B cell (primary cell): Measurements from ENCODE around the gene WBP4. TPM values are rescaled to one million over a fixed set of nuclear protein-coding genes. Genes with fewer than 3 reads are reported as not detected.

Source experiments
- ATAC-seq: fragments of 200-7000 bp; cut with Tn5 transposase; one replicate; pipeline ENCODE4 v1.10.0; 2021; ENCODE audit warnings: low read depth, mild to moderate bottlenecking, moderate number of reproducible peaks, moderate library complexity
- CTCF ChIA-PET: fragments of 350-600 bp; sonication (Branson Sonifier 250); formaldehyde crosslinking; loops from one replicate; lab custom pipeline; 2021; ENCODE audit warnings: antibody characterized with exemption, inconsistent platforms; lab: Charles Lee
- POLR2A ChIA-PET: fragments of 350-600 bp; sonication (Branson Sonifier 250); formaldehyde crosslinking; loops from one replicate; lab custom pipeline; 2021; ENCODE audit warnings: antibody characterized with exemption; lab: Charles Lee
- DNase-seq: peaks from one replicate; pipeline ENCODE4 v3.0.0; 2013
- H2AFZ ChIP-seq: 2 replicates; pipeline ENCODE4 v1.6.1; 2012; ENCODE audit warnings: mild to moderate bottlenecking, low read depth, low read length; ENCODE audit not compliant: insufficient read depth, poor library complexity, severe bottlenecking
- H3K27ac ChIP-seq, 2 donors: 1 replicate in 1 of 2; 2 replicates in 1 of 2; pipeline ENCODE4 v1.5.1; 2012 to 2013; ENCODE audit warnings: low read length in 2 of 2, mild to moderate bottlenecking in 2 of 2, moderate library complexity in 1 of 2
- H3K27me3 ChIP-seq, 4 experiments: fragments of 200-600 bp in 1 of 4; sonication (generic) in 1 of 4; replicated peaks in 1 of 4; 1 replicate in 2 of 4; 2 replicates in 2 of 4; pipeline versions ENCODE4 v1.6.1 to v1.7.0; 2013 to 2016; ENCODE audit warnings: low read length in 3 of 4, mild to moderate bottlenecking in 2 of 4, mixed read lengths in 1 of 4, moderate library complexity in 1 of 4; ENCODE audit not compliant: insufficient read depth in 4 of 4, control insufficient read depth in 3 of 4; ENCODE audit errors: control extremely low read depth in 1 of 4
- H3K36me3 ChIP-seq, 2 experiments: replicated peaks in 1 of 2; 1 replicate in 1 of 2; 2 replicates in 1 of 2; pipeline versions ENCODE4 v1.6.1 to v1.7.1; 2013; ENCODE audit warnings: low read length in 1 of 2; ENCODE audit not compliant: insufficient read depth in 2 of 2, control insufficient read depth in 1 of 2; ENCODE audit errors: control extremely low read depth in 1 of 2, extremely low read depth in 1 of 2
- H3K4me1 ChIP-seq, 2 donors: fragments of 200-600 bp in 1 of 2; sonication (generic) in 1 of 2; 1 replicate in 1 of 2; 2 replicates in 1 of 2; pipeline versions ENCODE4 v1.5.1 to v1.6.1; 2013 to 2017; ENCODE audit warnings: low read length in 2 of 2; ENCODE audit not compliant: control insufficient read depth in 2 of 2, insufficient read depth in 2 of 2
- H3K4me2 ChIP-seq: replicated peaks from 2 replicates; pipeline ENCODE3; 2012; ENCODE audit warnings: mild to moderate bottlenecking, low read depth, low read length; ENCODE audit not compliant: poor library complexity, severe bottlenecking
- H3K4me3 ChIP-seq, 5 experiments: fragments of 200-600 bp in 1 of 5; sonication (generic) in 1 of 5; 1 replicate in 3 of 5; 2 replicates in 2 of 5; pipeline versions ENCODE4 v1.5.1 to v1.7.0; 2011 to 2016; ENCODE audit warnings: low read length in 4 of 5, mild to moderate bottlenecking in 4 of 5, low read depth in 2 of 5, control low read depth in 1 of 5, moderate library complexity in 1 of 5; ENCODE audit not compliant: insufficient read depth in 1 of 5; ENCODE audit errors: control extremely low read depth in 1 of 5, extremely low read depth in 1 of 5
- H3K79me2 ChIP-seq: fragments of 200-600 bp; sonication (generic); one replicate; pipeline ENCODE4 v1.6.0; 2016; ENCODE audit warnings: low read length; ENCODE audit not compliant: control insufficient read depth, insufficient read depth
- H3K9ac ChIP-seq: fragments of 200-600 bp; sonication (generic); 2 replicates; pipeline ENCODE4 v1.6.1; 2017; ENCODE audit warnings: mild to moderate bottlenecking, low read length, moderate library complexity
- H3K9me3 ChIP-seq, 3 donors: one replicate each; pipeline versions ENCODE4 v1.6.1 to v1.7.1; 2013; ENCODE audit warnings: low read length in 2 of 3; ENCODE audit not compliant: control insufficient read depth in 2 of 3, insufficient read depth in 1 of 3; ENCODE audit errors: control extremely low read depth in 1 of 3
- H4K20me1 ChIP-seq: 2 replicates; pipeline ENCODE4 v1.6.0; 2012; ENCODE audit warnings: mild to moderate bottlenecking, low read length; ENCODE audit not compliant: insufficient read depth, control insufficient read depth, poor library complexity, severe bottlenecking
- H3K27ac Mint-ChIP-seq: one replicate; pipeline ENCODE4 v1.8.0; 2021; ENCODE audit warnings: mixed read lengths
- H3K27me3 Mint-ChIP-seq: one replicate; pipeline ENCODE4 v1.8.0; 2021; ENCODE audit warnings: mixed read lengths
- H3K4me1 Mint-ChIP-seq: one replicate; pipeline ENCODE4 v1.8.0; 2021; ENCODE audit warnings: mixed read lengths
- H3K4me3 Mint-ChIP-seq: one replicate; pipeline ENCODE4 v1.8.0; 2021; ENCODE audit warnings: mixed read lengths
- H3K9me3 Mint-ChIP-seq: one replicate; pipeline ENCODE4 v1.8.0; 2022; ENCODE audit warnings: mixed read lengths; ENCODE audit not compliant: insufficient read depth
- CTCF ChIP-seq: fragments of 200-600 bp; IDR thresholded peaks from one replicate; pipeline ENCODE4 v1.8.0; 2022; ENCODE audit warnings: antibody characterized with exemption, mild to moderate bottlenecking
- EZH2 ChIP-seq: IDR thresholded peaks from 2 replicates; pipeline ENCODE4 v1.6.1; 2012; ENCODE audit warnings: borderline replicate concordance, low read depth, mild to moderate bottlenecking, moderate library complexity, low read length; ENCODE audit not compliant: insufficient read depth, poor library complexity, severe bottlenecking
- WGBS: methylation state at CpG from one replicate; pipeline ENCODE4 v1.1.5; 2013; ENCODE audit warnings: missing lambda C conversion rate; ENCODE audit not compliant: insufficient coverage; 5-methylcytosine and 5-hydroxymethylcytosine counted together
- intact Hi-C: fragments of 100-400 bp; cut with micrococcal nuclease; formaldehyde crosslinking; loops from one replicate; pipeline ENCODE4 v1.10.0; 2022
- polyA plus RNA-seq: library from polyadenylated mRNA; depleted of rRNA; stranded (reverse); fragments of >200 nt; gene quantifications from 2 replicates; pipeline ENCODE4 v1.2.3, GENCODE V29; 2012
- total RNA-seq, 2 donors: library from RNA; stranded (reverse); fragments of 120-200 nt in 1 of 2; gene quantifications; 1 replicate in 1 of 2; 2 replicates in 1 of 2; pipeline versions ENCODE4 v1.2.3 to v1.2.4, GENCODE V29; 2013 to 2022

Gene WBP4
- total and polyA plus RNA-seq, 2 donors (not counting 1 experiment from before 2014, with no cell fraction given), result 1.8 to 10.4 TPM

DNA sequence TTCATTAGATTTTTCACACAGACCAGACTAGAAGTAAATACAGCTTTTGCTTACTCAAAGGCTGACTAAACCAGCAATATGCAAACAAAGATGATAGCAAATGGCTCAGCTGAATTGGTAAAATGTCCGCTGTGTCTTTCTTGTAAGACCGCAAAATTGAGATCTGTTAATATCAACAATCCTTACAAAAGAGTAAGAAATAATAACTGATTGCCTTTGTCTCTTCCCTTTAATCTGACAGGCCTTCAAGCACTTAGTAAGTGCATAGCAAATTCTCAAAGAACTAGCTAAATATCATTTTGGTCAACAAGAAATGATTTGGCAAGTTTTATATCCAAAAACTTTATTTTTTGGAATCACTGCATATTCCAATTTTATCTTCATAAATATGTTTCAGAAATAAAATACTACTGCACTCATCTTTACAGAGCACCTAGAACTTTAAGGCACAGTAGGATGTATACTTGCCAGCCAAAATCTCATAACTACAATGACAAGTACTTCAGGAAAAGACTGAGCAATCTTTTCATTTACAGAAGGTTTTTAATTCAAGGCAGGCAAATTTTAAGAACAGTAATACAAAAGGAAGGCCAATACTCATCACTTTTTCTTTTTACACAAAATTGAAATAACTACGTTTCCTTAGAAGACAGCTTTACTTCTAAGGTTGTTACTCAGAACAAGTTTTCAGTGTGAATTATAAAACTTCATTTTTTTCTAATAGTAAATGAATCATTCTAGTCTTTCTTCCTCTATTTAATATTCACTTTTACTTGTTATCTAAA lies 43.3 kb upstream of the WBP4 start:
- H3K79me2 ChIP-seq, result peaks cover 96% of the 10 kb centered on the region
- no peaks in the 10 kb centered on the region for H3K9me3 ChIP-seq
- peaks cover 33 to 40% of the 10 kb centered on the region in 2 donors for H3K4me1 ChIP-seq
- ChIA-PET CTCF (interaction anchor here (0.7 to 7.8 kb wide), 6 partner anchors 9 to 97 kb away, joined by 3 to 63 read pairs (median 6); partner anchors contain the start of gene WBP4), POLR2A (interaction anchor here (1.4 to 4.4 kb wide), 3 partner anchors 32 to 96 kb away, joined by 3 to 32 read pairs (median 7); partner anchors contain the start of gene WBP4)
- Mint-ChIP-seq H3K4me3 (peak overlapping the region; percentile 94), H3K27me3 (no peaks in the 10 kb centered on the region), H3K27ac (peak overlapping the region; percentile 88), H3K9me3 (no peaks in the 10 kb centered on the region), H3K4me1 (peaks cover 58% of the 10 kb centered on the region)
- peaks cover 0 to 14% of the 10 kb centered on the region in 2 experiments for H3K36me3 ChIP-seq
- H3K27me3 ChIP-seq, result no peaks in the 10 kb centered on the region
- ATAC-seq, result no peak
- H3K27ac ChIP-seq, result peak overlapping the region; percentile 96 to 100
- peak; percentile 47 for DNase-seq
- H3K9ac ChIP-seq, result peak overlapping the region; percentile 99
- peaks cover 5% of the 10 kb centered on the region for H4K20me1 ChIP-seq
- TF ChIP-seq CTCF (no peak), EZH2 (no peak)
- peak overlapping the region; percentile 65 to 99 (median 75) for H3K4me3 ChIP-seq
- intact Hi-C loops, result loop anchor here (1.0 to 5.0 kb wide), 4 partner anchors 11 to 351 kb away; partner anchors contain the start of genes FOXO1 and KBTBD6
- no CpG with 5 or more reads among the region's 3 CpGs for WGBS
- peak overlapping the region; percentile 76 for H3K4me2 ChIP-seq
- no peak overlapping the region for H2AFZ ChIP-seq
